ENCODE results near the gene LSM10. TPM values are rescaled to one million over a fixed set of nuclear protein-coding genes. Genes with fewer than 3 reads are reported as not detected.

LSM10 gene
- total RNA-seq, 1 experiment from 2014 or later = 19.2 TPM

- H3K4me3 ChIP-seq (ENCODE audit: low read length) = no peak overlapping the region
- no peak for ATAC-seq
- no peaks in the 10 kb centered on the region for H3K9me3 ChIP-seq (ENCODE audit: low read length)
- H4K20me1 ChIP-seq (ENCODE audit: low read length) = no peaks in the 10 kb centered on the region
- H3K27ac ChIP-seq (ENCODE audit: low read length) = no peak overlapping the region
- no peak overlapping the region for H3K4me2 ChIP-seq (ENCODE audit: low read length)
- H3K4me1 ChIP-seq (ENCODE audit: insufficient read depth, low read length) = peaks cover 12% of the 10 kb centered on the region; the same call in 1 of the 2 replicates
- ChIA-PET CTCF (no interaction called here), POLR2A (ENCODE audit: unreplicated experiment) (no interaction called here)
- no peak for TF ChIP-seq EZH2phosphoT487 (IDR thresholded peaks at IDR 0.05; ENCODE audit: borderline replicate concordance, low read length)
- TF ChIP-seq EZH2 (IDR thresholded peaks at IDR 0.05; ENCODE audit: low read length, unreplicated experiment) = no peak
- TF ChIP-seq CTCF (conservative IDR thresholded peaks at IDR 0.05; ENCODE audit: low read depth, low read length) = no peak
- no peak overlapping the region for H3K9ac ChIP-seq (ENCODE audit: low read length)
- H3K79me2 ChIP-seq (ENCODE audit: low read length) = peaks cover 62% of the 10 kb centered on the region
- intact Hi-C loops (cut with micrococcal nuclease) = no loop called here
- no peaks in the 10 kb centered on the region for H3K9me2 ChIP-seq (replicated peaks; ENCODE audit: low read length)
- no peak overlapping the region for H2AFZ ChIP-seq (ENCODE audit: low read length)
- H3F3A ChIP-seq (ENCODE audit: low read length, unreplicated experiment) = no peaks in the 10 kb centered on the region
- BruUV-seq (replicated peaks) = no TSS peak
- H3K36me3 ChIP-seq (ENCODE audit: low read depth, low read length) = peaks cover 31% of the 10 kb centered on the region
- H3K27me3 ChIP-seq (ENCODE audit: low read length) = no peaks in the 10 kb centered on the region
- no peak for DNase-seq
Measured at GRCh38 chr1:36366091-36366661, 31.5 kb downstream of the LSM10 start.

GRCh38 chr1:36365381-36365780 lies 32.3 kb downstream of the LSM10 start:
- TF ChIP-seq EZH2phosphoT487 (IDR thresholded peaks at IDR 0.05; ENCODE audit: borderline replicate concordance, low read length) = no peak
- no peak for TF ChIP-seq CTCF (conservative IDR thresholded peaks at IDR 0.05; ENCODE audit: low read depth, low read length)
- TF ChIP-seq EZH2 (IDR thresholded peaks at IDR 0.05; ENCODE audit: low read length, unreplicated experiment) = no peak
- BruUV-seq (replicated peaks) = no TSS peak
- Histone ChIP-seq H3K9me3 (ENCODE audit: low read length) (no peaks in the 10 kb centered on the region), H3K79me2 (ENCODE audit: low read length) (peaks cover 54% of the 10 kb centered on the region), H3K9ac (ENCODE audit: low read length) (no peak overlapping the region), H3K27me3 (ENCODE audit: low read length) (no peaks in the 10 kb centered on the region), H3K9me2 (replicated peaks; ENCODE audit: low read length) (no peaks in the 10 kb centered on the region), H3K36me3 (ENCODE audit: low read depth, low read length) (peaks cover 37% of the 10 kb centered on the region), H2AFZ (ENCODE audit: low read length) (no peak overlapping the region), H3K4me1 (ENCODE audit: insufficient read depth, low read length) (peaks cover 16% of the 10 kb centered on the region; the same call in 1 of the 2 replicates), H3K4me2 (ENCODE audit: low read length) (no peak overlapping the region), H4K20me1 (ENCODE audit: low read length) (no peaks in the 10 kb centered on the region), H3K27ac (ENCODE audit: low read length) (no peak overlapping the region), H3K4me3 (ENCODE audit: low read length) (no peak overlapping the region), H3F3A (ENCODE audit: low read length, unreplicated experiment) (no peaks in the 10 kb centered on the region)
- no peak for DNase-seq
- intact Hi-C loops (cut with micrococcal nuclease) = no loop called here
- CTCF ChIA-PET = no interaction called here
- POLR2A ChIA-PET (ENCODE audit: unreplicated experiment) = no interaction called here
- ATAC-seq = no peak

- BruUV-seq (replicated peaks) = no TSS peak
Measured at GRCh38 chr1:36359911-36360550, 37.7 kb downstream of the LSM10 start.

More at GRCh38 chr1:36359911-36360550, 37.7 kb downstream of the LSM10 start:
- intact Hi-C loops (cut with micrococcal nuclease) = no loop called here
- ChIA-PET CTCF (interaction anchor here (0.6 kb wide), 1 partner anchor 17 kb away, joined by 3 read pairs; no protein-coding TSS in a partner anchor), POLR2A (ENCODE audit: unreplicated experiment) (no interaction called here)
- peak; percentile 62 for ATAC-seq
- Histone ChIP-seq H3K79me2 (ENCODE audit: low read length) (peaks cover 11% of the 10 kb centered on the region), H3K27me3 (ENCODE audit: low read length) (no peaks in the 10 kb centered on the region), H4K20me1 (ENCODE audit: low read length) (no peaks in the 10 kb centered on the region), H3K4me3 (ENCODE audit: low read length) (no peak overlapping the region), H3K4me1 (ENCODE audit: insufficient read depth, low read length) (peaks cover 14% of the 10 kb centered on the region), H2AFZ (ENCODE audit: low read length) (no peak overlapping the region), H3F3A (ENCODE audit: low read length, unreplicated experiment) (no peaks in the 10 kb centered on the region), H3K27ac (ENCODE audit: low read length) (peak overlapping the region; percentile 59), H3K4me2 (ENCODE audit: low read length) (no peak overlapping the region), H3K9me2 (replicated peaks; ENCODE audit: low read length) (no peaks in the 10 kb centered on the region), H3K9ac (ENCODE audit: low read length) (no peak overlapping the region), H3K36me3 (ENCODE audit: low read depth, low read length) (peaks cover 46% of the 10 kb centered on the region), H3K9me3 (ENCODE audit: low read length) (no peaks in the 10 kb centered on the region)
- peak; percentile 69 for DNase-seq
- TF ChIP-seq CTCF (conservative IDR thresholded peaks at IDR 0.05; ENCODE audit: low read depth, low read length) (no peak), EZH2 (IDR thresholded peaks at IDR 0.05; ENCODE audit: low read length, unreplicated experiment) (no peak), EZH2phosphoT487 (IDR thresholded peaks at IDR 0.05; ENCODE audit: borderline replicate concordance, low read length) (no peak)

Measured in PC-3 (cell line).